OCI-LY1 (cell line): ENCODE measurements around the gene ADCY2.

ENCODE experiments used
- H2AFZ ChIP-seq: fragments of 200-600 bp; sonication (generic), shearing (Covaris generic); 2 replicates; pipeline ENCODE4 v1.6.0; 2014; ENCODE audit warnings: antibody characterized with exemption, mild to moderate bottlenecking, low read length
- H3F3A ChIP-seq: fragments of 200-600 bp; sonication (generic), shearing (Covaris generic); 2 replicates; pipeline ENCODE4 v1.6.0; 2014; ENCODE audit warnings: mild to moderate bottlenecking, antibody characterized with exemption, low read length, moderate library complexity; ENCODE audit not compliant: insufficient read depth
- H3K27ac ChIP-seq: fragments of 200-600 bp; sonication (generic); 2 replicates; pipeline ENCODE4 v1.5.1; 2014; ENCODE audit warnings: low read length, mixed run types, mild to moderate bottlenecking, low read depth; ENCODE audit not compliant: poor library complexity, severe bottlenecking
- H3K27me3 ChIP-seq: fragments of 200-600 bp; sonication (generic); 2 replicates; pipeline ENCODE4 v1.6.0; 2014; ENCODE audit warnings: antibody characterized with exemption, mild to moderate bottlenecking, low read length, moderate library complexity; ENCODE audit not compliant: insufficient read depth
- H3K36me3 ChIP-seq: fragments of 200-600 bp; sonication (generic); 2 replicates; pipeline ENCODE4 v1.6.1; 2014; ENCODE audit warnings: mild to moderate bottlenecking, antibody characterized with exemption, low read length, moderate library complexity, mixed read lengths; ENCODE audit not compliant: insufficient read depth
- H3K4me1 ChIP-seq: fragments of 200-600 bp; sonication (generic); 2 replicates; pipeline ENCODE4 v1.5.1; 2014; ENCODE audit warnings: mild to moderate bottlenecking, low read length, moderate library complexity; ENCODE audit not compliant: insufficient read depth, severe bottlenecking
- H3K4me2 ChIP-seq: fragments of 200-600 bp; sonication (generic), shearing (Covaris generic); 2 replicates; pipeline ENCODE4 v1.6.1; 2014; ENCODE audit warnings: low read length
- H3K4me3 ChIP-seq: fragments of 200-600 bp; sonication (generic); 2 replicates; pipeline ENCODE4 v1.5.1; 2014; ENCODE audit warnings: low read length, low read depth, mild to moderate bottlenecking, mixed read lengths; ENCODE audit not compliant: poor library complexity, severe bottlenecking
- H3K79me2 ChIP-seq: fragments of 200-600 bp; shearing (Covaris generic); 2 replicates; pipeline ENCODE4 v1.6.1; 2016; ENCODE audit warnings: mixed run types, low read length, mixed read lengths; ENCODE audit not compliant: insufficient read depth
- H3K9ac ChIP-seq: fragments of 200-600 bp; sonication (generic), shearing (Covaris generic); 2 replicates; pipeline ENCODE4 v1.6.1; 2014; ENCODE audit warnings: mild to moderate bottlenecking, low read length, mixed read lengths
- H3K9me2 ChIP-seq: fragments of 200-600 bp; sonication (generic), shearing (Covaris generic); 2 replicates; pipeline ENCODE4 v1.6.1; 2014; ENCODE audit warnings: low read depth, mild to moderate bottlenecking, low read length, mixed read lengths
- H3K9me3 ChIP-seq: fragments of 200-600 bp; shearing (Covaris generic); 2 replicates; pipeline ENCODE4 v1.6.1; 2014; ENCODE audit warnings: low read length, mixed read lengths
- H4K20me1 ChIP-seq: fragments of 200-600 bp; sonication (generic), shearing (Covaris generic); 2 replicates; pipeline ENCODE4 v1.6.0; 2016; ENCODE audit warnings: mild to moderate bottlenecking, low read length; ENCODE audit not compliant: insufficient read depth
- CTCF ChIP-seq: fragments of 200-600 bp; sonication (generic), shearing (Covaris generic); IDR thresholded peaks from 2 replicates; pipeline ENCODE4 v1.5.1; 2017; ENCODE audit warnings: mild to moderate bottlenecking, antibody characterized with exemption, low read length, moderate library complexity, mixed read lengths
- EZH2 ChIP-seq: fragments of 200-600 bp; sonication (generic), shearing (Covaris generic); IDR thresholded peaks from 2 replicates; pipeline ENCODE4 v1.8.0; 2017; ENCODE audit warnings: borderline replicate concordance, mixed run types, mild to moderate bottlenecking, antibody characterized with exemption, low read length, moderate library complexity, mixed read lengths

Gene ADCY2

DNA sequence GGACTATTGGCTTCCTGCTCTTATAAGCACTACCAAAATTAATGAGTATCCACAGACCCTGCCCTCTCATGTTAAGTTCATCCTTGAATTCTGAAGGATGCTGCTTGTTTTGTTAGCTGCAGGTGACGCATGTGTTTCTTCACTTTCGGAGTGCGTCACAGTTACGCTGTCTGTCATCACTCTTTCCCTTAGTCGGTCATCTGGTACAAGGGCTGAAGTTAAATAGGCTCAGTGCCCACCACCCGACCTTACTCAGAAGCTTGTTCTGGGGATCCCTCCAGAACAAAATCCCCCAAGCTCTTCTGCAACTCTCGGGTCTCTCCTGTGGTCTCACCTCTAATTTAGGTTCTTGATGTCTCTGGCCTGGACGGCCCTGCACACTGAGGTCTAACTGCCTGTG lies 51.0 kb downstream of the ADCY2 start:
- no peaks in the 10 kb centered on the region for H3K36me3 ChIP-seq
- no peaks in the 10 kb centered on the region for H3F3A ChIP-seq
- no peaks in the 10 kb centered on the region for H3K4me1 ChIP-seq

DNA sequence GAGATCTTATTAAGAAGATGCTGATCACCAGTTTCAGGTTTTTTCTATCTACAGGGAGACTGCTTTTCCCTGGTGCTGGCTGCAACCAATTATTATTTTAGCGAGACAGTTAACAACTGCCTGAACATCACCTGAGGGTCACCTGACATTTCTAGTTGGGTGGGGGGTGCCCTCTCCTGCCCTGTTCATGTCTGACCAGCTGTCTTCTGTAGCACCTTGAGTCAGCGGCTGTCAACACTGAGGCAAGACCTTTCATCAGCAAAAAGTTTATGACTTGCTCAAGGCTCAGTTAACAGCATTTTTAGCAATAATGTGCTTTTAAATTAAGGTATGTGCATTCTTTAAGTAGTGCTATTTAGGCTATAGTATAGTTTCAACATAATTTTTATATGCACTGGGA lies 58.0 kb downstream of the ADCY2 start:
- no peaks in the 10 kb centered on the region for H3K4me1 ChIP-seq
- H3K9ac ChIP-seq, result no peak overlapping the region
- TF ChIP-seq CTCF, result no peak
- no peak for TF ChIP-seq EZH2
- no peaks in the 10 kb centered on the region for H3K9me2 ChIP-seq
- H3F3A ChIP-seq, result no peaks in the 10 kb centered on the region
- no peaks in the 10 kb centered on the region for H3K27me3 ChIP-seq
- no peaks in the 10 kb centered on the region for H3K9me3 ChIP-seq
- no peaks in the 10 kb centered on the region for H3K79me2 ChIP-seq
- H4K20me1 ChIP-seq, result no peaks in the 10 kb centered on the region
- H3K4me2 ChIP-seq, result no peak overlapping the region
- H2AFZ ChIP-seq, result no peak overlapping the region
- H3K4me3 ChIP-seq, result no peak overlapping the region
- H3K36me3 ChIP-seq, result no peaks in the 10 kb centered on the region
- H3K27ac ChIP-seq, result no peak overlapping the region

More for the DNA sequence above, 51.0 kb downstream of the ADCY2 start:
- no peaks in the 10 kb centered on the region for H3K9me3 ChIP-seq
- TF ChIP-seq EZH2 (no peak), CTCF (no peak)
- H3K4me2 ChIP-seq, result no peak overlapping the region
- no peaks in the 10 kb centered on the region for H4K20me1 ChIP-seq
- H3K79me2 ChIP-seq, result no peaks in the 10 kb centered on the region
- no peak overlapping the region for H3K27ac ChIP-seq
- no peak overlapping the region for H3K9ac ChIP-seq
- no peaks in the 10 kb centered on the region for H3K27me3 ChIP-seq
- H3K4me3 ChIP-seq, result no peak overlapping the region
- H2AFZ ChIP-seq, result no peak overlapping the region
- H3K9me2 ChIP-seq, result no peaks in the 10 kb centered on the region

- Histone ChIP-seq H3K27me3 (no peaks in the 10 kb centered on the region), H3K27ac (no peak overlapping the region), H2AFZ (no peak overlapping the region), H3K9me3 (no peaks in the 10 kb centered on the region), H3K4me3 (no peak overlapping the region), H3K4me2 (no peak overlapping the region), H3K9me2 (no peaks in the 10 kb centered on the region), H3K9ac (no peak overlapping the region), H3K79me2 (no peaks in the 10 kb centered on the region), H3K36me3 (no peaks in the 10 kb centered on the region), H3F3A (no peaks in the 10 kb centered on the region), H4K20me1 (no peaks in the 10 kb centered on the region), H3K4me1 (no peaks in the 10 kb centered on the region)
- no peak for TF ChIP-seq CTCF
- no peak for TF ChIP-seq EZH2
Measured at GRCh38 chr5:7456206-7456605, 60.3 kb downstream of the ADCY2 start.
